NB4 (cell line): ENCODE data around the gene MCM8.

Experiments
- DNase-seq: peaks from one replicate; pipeline ENCODE4 v3.0.0; 2010; ENCODE audit warnings: low read depth
- H3K4me3 ChIP-seq: one replicate; pipeline ENCODE4 v1.5.1; 2011; ENCODE audit warnings: mild to moderate bottlenecking, low read depth, low read length, moderate library complexity
- MAX ChIP-seq: IDR thresholded peaks from 2 replicates; pipeline ENCODE4 v1.6.1; 2011; ENCODE audit warnings: low read depth, low read length
- MYC ChIP-seq: IDR thresholded peaks from 2 replicates; pipeline ENCODE4 v1.6.1; 2011; ENCODE audit warnings: low read depth, low read length
- POLR2A ChIP-seq: IDR thresholded peaks from 2 replicates; pipeline ENCODE4 v1.6.1; 2011; ENCODE audit warnings: mild to moderate bottlenecking; ENCODE audit not compliant: insufficient read length; ENCODE audit errors: extremely low read depth
- TF ChIP-seq, protein P1 (sequence below): IDR thresholded peaks from one replicate; pipeline ENCODE4 v1.5.1; 2012; ENCODE audit warnings: low read depth, low read length

Gene MCM8

DNA sequence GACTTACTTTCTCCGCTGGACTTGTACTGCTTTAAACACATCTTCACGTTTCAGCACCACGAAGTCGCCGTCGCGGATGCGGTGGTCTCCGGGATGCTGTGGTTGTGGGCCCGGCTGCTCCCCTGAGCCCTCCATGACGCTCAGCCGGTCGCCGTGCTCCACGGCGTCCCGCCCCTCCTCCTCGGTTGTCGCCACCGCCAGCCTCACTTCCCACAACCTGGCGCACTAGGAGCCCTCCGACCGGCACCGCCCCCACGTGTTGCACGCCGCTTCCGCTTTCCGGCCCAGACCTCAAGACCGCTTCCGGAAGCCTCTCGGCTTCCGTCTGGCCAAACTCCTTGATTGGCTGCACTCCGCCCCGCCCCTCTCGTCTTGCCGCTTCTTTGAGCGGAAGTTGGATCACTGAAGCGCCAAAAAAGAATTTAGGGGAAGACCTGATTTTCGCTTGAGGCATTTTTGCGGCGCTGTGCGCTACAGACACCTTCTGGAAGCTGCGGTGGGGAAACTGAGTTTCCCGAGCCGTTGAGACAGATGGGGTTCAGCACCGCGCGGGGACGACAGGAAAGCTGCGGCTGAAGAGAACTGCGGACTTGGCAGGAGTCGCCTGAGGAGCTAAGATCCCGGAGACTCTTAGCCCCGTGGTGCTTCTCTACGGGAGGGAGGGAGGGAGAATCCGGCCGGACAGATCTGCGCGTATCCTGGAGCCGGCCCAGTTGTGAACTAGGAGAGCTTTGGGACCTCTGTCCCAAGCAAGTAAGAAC lies at the start of gene MCM8, which contains the start of gene TRMT6:
Gene MCM8, plus strand, starts transcription at position 382 of the 761 bp plus-strand sequence. CDS start 1,364 bp downstream, outside the sequence.
Gene TRMT6, minus strand, starts transcription at position 263 of the 761 bp plus-strand sequence. Its CDS starts 128 bp downstream, at position 135.
- H3K4me3 ChIP-seq, result peak within 1 kb of the TSS; percentile 93
- TF ChIP-seq MAX, result peak; percentile 99
- TF ChIP-seq MYC, result peak; percentile 99
- TF ChIP-seq, protein P1, sequence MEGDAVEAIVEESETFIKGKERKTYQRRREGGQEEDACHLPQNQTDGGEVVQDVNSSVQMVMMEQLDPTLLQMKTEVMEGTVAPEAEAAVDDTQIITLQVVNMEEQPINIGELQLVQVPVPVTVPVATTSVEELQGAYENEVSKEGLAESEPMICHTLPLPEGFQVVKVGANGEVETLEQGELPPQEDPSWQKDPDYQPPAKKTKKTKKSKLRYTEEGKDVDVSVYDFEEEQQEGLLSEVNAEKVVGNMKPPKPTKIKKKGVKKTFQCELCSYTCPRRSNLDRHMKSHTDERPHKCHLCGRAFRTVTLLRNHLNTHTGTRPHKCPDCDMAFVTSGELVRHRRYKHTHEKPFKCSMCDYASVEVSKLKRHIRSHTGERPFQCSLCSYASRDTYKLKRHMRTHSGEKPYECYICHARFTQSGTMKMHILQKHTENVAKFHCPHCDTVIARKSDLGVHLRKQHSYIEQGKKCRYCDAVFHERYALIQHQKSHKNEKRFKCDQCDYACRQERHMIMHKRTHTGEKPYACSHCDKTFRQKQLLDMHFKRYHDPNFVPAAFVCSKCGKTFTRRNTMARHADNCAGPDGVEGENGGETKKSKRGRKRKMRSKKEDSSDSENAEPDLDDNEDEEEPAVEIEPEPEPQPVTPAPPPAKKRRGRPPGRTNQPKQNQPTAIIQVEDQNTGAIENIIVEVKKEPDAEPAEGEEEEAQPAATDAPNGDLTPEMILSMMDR, result no peak
- peak; percentile 69 for TF ChIP-seq POLR2A
- DNase-seq, result peak; percentile 99

GRCh38 chr20:5900908-5901307 lies 49.5 kb upstream of the MCM8 start:
- TF ChIP-seq MAX (no peak), POLR2A (no peak), MYC (no peak)
- TF ChIP-seq, protein P1, result no peak
- no peak for DNase-seq
- H3K4me3 ChIP-seq, result no peak overlapping the region

DNA sequence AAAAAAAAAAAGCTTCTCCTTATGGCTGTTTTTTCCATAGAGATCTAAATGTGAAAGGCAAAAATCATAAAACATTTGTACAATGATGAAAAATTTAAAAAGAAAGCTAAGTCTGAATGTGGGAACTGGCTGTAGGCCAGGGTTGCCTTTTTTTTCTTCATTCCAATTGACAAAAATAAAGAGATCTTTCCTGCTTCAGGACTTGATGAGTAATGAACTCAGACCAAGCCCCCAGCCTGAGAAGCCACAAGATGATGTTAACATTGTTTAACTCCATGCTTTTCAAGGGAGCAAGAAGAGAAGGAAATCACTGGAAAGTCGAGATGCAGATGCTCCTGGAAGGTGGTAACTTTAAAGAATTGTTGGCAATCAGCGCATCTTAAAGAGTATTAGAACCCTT lies 41.5 kb upstream of the MCM8 start:
- no peak overlapping the region for H3K4me3 ChIP-seq
- TF ChIP-seq MYC, result no peak
- TF ChIP-seq, protein P1, result no peak
- no peak for DNase-seq

DNA sequence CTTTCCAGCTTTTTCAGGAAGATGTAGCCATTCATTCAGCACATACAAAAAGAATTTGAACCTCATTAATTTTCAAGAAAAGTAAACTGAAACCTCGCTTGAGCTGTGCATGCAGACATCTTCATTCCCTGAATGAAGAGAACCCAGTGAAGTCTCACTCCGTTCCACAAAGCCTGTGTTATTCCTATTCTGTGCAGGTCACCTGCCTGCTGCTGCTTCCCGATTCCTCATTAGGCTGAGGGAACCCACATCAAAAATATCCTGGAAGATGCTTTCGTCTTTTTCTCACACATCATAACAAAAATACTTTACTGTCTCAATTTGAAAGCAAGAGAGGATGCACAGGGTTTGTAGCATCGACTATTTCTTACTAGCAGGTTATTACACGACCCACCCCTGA lies 40.3 kb upstream of the MCM8 start:
- no peak for TF ChIP-seq MYC
- no peak for TF ChIP-seq MAX
- TF ChIP-seq, protein P1, result no peak
- TF ChIP-seq POLR2A, result no peak
- DNase-seq, result no peak

DNA sequence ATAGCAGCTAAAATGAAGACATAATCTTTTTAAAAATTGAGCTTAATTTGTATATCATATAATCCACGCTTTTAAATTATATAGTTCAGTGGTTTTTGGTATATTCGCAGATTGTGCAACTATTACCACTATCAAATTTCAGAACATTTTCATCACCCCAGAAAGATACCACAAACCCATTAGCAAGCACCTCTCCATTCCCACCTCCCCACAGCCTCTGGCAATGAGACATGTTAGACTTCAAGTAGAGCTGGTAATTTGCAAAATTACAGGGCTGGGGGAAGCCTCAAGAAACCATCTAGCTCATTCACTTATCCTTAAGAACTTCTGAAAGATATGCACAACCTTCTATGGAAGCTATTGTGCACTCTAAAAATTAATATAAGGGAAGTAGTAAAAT lies 37.3 kb upstream of the MCM8 start:
- no peak overlapping the region for H3K4me3 ChIP-seq
- no peak for TF ChIP-seq MAX
- TF ChIP-seq POLR2A, result no peak
- TF ChIP-seq MYC, result no peak
- TF ChIP-seq, protein P1, result no peak
- DNase-seq, result peak; percentile 56

More for the DNA sequence above, 40.3 kb upstream of the MCM8 start:
- no peak overlapping the region for H3K4me3 ChIP-seq
